ENCODE results near the gene PCDH15.

PCDH15 gene

DNA sequence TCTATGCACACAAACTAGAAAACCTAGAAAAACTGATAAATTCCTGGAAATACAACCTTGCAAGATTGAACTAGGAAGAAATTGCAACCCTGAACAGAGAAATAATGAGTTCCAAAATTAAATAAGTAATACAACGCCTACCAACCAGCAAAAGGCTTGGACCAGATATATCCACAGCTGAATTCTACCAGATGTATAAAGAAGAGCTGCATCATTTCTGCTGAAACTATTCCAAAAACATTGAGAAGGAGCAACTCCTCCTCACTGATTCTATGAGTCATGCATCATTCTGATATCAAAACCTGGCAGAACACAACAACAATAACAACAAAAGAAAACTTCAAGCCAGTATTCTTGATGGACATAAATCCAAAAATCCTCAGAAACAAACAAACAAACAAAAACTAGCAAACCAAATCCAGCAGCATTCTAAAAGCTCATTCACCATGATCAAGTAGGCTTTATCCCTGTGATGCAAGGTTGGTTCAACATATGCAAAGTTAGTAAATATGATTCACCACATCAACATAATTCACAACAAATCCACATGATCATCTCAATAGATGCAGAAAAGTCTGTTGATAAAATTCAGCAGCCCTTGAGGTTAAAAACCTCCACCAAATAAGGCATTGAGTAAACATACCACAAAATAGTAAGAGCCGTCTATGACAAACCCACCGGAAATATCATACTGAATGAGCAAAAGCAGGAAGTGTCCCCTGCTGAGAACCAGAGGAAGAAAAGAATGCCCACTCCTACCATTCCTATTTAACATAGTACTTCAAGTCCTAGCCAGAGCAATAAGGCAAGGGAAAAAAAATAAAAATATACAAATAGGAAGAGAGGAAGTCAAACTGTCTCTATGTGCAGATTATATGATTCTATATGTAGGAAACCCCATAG is 98.2 kb downstream of the PCDH15 start:
- no peak for DNase-seq

DNA sequence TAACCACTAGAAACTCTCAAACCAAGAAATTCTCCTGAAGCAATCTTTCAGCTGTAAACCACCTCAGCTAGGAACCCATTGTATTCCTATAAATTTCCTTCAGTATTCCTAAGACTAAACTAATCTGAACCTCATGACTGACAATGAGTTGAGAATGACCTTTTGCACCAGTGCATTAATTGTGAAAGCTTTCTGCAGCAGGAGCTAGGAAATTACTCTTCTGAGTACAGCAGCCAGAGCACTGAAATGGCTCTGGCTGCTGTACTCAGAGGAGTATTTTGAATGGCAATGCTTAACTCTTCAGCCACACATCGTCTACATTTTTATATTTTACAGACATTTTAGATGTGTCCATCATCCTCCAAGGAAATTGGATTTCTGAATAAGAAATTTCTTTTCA is 109.7 kb downstream of the PCDH15 start:
- no peak for DNase-seq

DNA sequence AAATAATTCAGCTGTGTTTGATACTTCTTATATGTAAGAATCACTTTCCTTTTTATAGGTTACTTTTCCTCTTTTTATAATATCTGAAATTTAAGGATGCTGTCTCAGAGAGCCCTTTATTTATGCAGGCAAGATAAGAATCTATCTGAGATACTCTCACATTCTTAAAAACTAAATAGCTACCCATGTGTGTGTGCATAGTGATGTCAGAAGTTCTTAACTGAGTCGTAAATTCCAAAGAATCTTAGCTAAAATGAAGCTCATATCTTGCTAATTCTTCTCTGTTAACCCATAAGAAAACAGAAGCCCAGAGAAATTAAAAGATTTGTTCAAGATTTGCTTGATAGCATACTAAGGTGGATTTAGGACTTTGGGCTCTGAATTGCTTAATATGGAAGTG is 118.5 kb downstream of the PCDH15 start:
- no peak for DNase-seq

DNA sequence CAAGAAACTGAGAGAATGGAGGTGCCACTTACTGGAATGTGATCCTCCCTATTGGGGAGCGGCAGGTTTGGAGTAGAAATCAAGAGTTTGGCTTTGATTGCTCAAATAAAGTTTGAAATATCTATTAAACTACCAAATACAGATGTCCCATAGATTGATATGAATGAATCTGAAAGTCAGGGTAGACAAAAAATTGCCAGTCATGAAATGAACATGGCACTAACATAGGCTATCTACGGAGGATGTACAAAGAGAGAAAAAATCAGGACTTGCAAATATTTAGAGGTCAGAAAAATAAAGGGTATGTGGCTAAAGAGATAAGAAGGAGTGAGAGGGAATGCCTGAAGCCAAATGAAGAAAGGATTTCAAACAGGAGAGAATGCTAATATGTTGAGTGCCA is 119.9 kb downstream of the PCDH15 start:
- no peak for DNase-seq

DNA sequence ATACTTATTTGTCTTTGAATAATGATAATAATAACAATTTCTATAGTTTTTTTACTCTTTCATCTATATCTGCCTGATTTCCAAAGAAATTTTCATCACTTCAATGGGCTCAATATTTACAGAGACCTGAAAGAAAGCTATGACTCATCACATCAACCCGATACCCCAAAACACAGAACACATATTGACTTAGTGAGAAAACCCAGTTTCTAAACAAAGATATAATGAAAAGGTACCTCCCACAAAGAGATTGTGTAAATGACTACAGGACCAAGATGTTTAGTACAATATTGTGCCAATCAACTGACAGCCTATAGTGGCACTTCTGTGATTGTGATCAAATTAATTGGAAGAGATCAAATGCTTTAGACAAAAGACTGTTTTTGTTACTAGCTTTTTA is 133.9 kb downstream of the PCDH15 start:
- no peak for DNase-seq

DNA sequence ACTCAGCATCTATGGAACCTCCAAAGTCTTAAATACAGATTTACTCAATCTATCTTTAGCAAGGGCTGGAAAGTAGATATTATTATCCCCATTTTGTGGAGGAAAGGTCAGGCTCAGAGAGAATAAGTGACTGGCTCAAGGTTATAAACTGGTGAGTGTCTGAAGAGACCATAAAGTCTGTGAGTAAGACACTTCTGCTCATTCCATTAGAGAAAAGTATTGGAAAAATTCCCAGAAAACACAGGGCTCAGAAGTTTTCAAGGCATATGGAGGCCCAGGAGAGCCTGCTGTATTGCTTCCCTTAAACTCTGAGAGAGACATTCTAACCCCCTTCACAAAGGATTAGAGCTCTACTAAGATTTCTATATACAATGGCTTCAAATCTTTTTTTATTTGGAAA is 134.8 kb downstream of the PCDH15 start:
- no peak for DNase-seq

DNA sequence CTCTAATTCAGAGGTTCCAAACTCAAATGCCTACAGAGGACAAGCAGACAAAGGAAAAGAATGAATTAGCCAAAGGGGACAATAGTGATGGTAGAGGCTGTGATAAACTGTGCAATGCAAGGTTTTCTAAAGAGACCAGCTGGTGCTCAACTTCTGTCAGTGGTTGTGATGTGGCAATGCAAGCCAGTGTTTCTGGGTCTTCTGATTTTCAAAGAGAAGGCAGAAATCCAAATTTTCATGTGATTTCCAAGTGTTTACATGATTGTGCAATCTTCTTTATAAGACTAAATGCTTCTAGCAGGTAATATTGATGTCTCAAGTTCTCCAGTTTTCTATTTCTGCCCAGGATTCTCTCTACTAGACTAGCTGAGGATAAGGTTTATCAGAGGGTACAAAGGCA is 135.9 kb downstream of the PCDH15 start:
- no peak for DNase-seq

DNA sequence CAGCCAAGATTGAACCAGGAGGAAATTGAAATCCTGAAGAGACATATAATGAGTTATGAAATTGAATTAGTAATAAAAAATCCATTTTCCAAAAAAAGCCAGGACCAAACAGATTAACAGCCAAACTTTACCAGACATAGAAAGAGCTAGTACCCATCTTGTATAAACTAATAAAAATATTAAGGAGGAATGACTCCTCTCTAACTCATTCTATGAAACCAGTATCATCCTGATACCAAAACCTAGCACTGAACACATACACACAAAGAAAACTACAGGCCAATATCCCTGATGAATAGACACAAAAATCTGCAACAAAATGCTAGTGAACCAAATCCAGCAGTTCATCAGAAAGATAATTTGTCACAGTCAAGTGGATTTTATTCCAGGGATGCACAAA is 140.6 kb downstream of the PCDH15 start:
- DNase-seq: no peak

DNA sequence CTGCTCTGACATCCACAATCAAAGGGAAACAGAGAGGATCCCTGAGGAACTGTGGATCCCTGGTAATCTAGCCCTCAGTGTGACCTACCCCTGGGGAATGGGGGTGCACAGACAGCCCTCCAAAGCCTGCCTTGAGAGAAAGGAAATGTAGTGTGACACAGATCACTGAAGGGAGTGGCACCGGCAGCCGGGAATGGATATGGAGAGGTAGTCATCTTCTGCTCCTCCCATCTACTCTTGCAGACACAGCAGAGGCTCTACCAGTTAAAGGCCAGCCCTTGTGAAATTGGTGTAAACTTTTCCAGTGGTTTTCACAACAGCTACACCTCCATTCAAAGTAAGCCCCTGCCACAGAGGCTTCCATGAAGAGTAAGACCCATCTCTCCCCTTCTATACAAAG is 144.4 kb downstream of the PCDH15 start:
- DNase-seq: no peak

DNA sequence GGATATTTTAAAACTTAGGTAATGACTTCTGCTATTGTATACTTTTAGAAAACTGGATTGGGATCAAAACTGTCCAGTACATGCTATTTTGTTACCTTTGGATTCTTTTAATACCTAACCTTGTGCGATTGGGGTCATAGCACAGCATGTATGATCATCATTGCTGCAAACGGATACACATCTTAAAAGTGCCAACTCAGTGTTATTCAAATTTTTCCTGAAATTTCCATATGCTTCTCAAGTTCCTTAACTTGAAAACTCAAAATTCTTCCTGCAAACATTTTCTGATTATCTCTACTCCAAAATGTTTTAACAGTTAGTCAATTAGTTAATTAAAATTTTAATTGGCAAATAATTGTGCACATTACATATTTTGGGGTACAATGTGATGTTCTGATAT is 147.5 kb downstream of the PCDH15 start:
- no peak for DNase-seq

DNA sequence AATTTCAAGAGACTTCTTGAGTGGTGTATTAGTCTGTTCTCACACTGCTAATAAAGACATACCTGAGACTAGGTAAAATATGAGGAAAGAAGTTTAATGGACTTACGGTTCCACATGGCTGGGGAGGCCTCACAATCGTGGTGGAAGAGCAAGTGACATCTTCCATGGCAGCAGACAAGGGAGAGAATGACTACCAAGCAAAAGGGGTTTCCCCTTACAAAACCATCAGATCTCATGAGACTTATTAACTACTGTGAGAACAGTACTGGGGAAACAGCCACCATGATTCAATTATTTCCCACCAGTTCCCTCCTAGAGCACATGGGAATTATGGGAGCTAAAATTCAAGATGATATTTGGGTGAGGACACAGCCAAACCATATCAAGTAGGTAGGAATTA is 150.5 kb downstream of the PCDH15 start:
- no peak for DNase-seq

DNA sequence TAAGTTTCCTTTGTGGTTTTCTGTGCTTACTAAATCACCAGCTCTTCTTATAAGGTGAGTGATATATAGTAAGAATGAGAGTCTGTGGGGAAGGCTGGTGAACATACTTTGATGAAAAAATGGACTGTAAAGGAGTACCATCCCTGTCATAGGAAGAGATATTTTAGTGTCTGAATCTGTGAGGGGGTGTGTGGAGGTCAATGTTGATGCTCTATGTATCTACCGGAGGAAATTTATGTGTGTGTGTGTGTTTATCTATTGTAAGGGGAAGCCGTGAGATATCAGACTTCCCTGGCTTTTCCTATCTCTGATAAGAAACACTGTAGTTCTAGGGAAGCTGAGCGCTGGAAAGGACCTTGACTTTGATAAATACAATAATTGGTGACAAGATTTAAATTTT is 179.0 kb downstream of the PCDH15 start:
- no peak for DNase-seq

DNA sequence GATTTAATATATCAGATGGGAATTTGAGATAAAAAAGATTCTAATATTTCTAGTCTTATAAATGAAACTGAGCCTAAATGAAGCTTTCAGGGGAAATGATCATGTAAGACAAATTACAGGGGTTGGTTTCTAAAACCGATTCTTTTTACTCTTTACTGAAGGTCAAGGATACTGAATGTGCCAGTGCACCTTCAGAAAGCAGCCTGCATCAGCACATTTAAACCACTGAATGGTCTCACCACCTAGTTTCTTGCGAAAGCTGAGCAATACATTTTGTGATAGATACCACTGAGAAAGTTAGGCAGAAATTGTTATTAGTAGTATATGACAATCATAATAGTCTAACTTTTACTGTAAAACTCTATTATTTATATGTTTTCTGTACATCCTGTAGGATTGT is 180.7 kb downstream of the PCDH15 start:
- DNase-seq: no peak

DNA sequence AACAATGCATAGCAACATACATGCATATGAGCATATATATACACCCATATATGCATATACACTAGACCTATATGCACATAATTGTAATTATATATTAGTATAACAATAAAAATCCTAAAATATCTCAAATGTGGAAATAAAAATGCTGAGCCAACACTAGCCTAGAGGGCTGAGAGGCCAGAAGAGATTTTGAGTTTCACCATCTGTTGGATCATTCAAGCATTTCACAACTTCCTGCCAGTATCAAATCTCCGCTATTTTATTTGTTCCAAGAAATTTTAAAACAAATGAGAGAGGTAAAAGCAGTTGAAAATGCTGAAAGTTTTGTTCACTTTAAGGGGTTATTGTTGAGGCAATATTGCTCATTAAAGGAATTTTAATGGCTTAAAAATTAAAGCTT is 187.0 kb downstream of the PCDH15 start:
- DNase-seq: no peak

DNA sequence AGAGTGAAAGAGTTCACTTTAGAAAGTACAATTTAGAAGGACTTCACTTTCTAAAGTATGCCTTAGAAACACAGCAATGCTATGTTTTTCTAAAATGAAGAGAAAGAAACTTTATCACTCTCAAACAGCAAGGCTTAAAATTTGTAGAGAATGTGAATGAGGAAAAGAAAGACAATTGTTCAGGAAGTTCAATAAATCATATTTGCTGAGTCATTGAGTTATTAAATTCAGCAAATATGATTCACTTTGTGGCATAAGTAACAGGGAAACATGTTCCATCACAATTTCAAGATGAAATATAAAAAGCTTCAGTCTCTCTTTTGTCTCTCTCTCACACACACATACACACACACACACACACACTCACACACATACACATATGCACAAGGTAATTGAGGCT is 187.9 kb downstream of the PCDH15 start:
- DNase-seq: no peak

DNA sequence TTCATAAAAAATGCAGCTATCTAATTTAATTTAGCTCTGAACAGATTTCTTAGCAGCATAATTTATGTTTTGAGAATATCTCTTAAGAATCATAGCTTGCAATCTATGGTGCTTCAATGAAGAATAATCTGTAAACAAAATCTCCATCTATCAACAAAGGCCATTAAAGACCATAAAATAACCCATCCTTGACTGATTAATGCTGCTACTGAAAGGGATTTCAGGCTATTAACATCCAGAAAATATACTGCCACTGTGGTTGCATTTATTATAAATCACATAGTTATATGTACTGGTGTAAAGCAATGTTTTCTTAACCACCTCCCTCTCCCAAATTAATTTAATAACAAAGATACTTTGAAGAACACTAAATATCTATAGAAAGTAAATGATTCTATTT is 191.6 kb downstream of the PCDH15 start:
- no peak for DNase-seq

DNA sequence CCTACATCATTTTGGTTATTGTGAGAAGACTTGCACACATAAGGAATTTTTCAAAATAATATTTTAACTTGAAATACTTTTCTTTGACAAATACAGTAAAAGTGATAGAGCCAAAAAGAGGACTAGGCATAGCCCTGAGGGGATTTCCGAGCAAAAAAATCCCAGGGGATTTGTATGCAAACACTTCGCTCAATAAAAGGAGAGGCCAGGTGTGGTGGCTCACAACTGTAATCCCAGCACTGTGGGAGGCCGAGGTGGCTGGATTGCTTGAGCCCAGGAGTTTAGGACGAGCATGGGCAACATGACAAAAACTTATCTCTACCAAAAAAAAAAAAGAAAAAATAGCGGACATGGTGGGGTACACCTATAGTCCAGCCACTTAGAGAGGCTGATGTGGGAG is 193.0 kb downstream of the PCDH15 start:
- DNase-seq: no peak

DNA sequence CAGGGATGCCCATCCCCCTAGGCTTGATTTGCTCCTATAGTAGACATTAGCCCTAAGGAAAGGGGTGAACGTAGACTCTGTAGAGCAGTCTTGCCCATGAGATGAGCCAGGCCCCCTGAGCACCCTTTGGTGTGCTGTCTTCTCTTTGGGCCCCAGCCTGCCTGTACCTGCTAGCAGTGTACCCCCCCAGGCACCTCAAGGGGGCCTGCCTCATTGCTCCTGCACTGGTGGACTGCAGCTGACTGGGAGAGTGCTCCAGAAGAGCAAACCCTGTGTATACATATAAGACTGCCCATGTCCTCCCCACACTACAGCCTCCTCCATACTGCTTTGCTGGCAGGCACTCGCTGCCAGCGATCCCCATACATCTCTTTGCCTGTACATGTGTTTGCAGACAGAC is 206.7 kb downstream of the PCDH15 start:
- DNase-seq: no peak

DNA sequence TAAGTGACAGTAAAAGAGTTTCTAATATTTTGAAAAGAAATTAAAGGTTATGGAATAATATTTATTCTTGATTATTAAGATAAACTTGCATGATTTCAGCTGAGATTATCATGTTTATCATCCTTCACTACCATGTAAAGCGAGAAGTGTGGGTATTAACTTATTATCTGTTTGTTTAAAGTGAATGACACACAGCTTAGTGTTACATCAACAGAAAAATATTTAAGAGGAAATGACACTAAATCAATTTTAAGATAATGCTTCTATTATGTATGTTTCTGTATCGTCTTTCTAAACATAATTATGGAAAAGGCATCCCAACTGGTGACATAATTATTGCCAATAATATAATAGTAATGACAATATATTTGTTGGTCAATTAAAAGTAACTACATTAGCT is 213.1 kb downstream of the PCDH15 start:
- DNase-seq: no peak

DNA sequence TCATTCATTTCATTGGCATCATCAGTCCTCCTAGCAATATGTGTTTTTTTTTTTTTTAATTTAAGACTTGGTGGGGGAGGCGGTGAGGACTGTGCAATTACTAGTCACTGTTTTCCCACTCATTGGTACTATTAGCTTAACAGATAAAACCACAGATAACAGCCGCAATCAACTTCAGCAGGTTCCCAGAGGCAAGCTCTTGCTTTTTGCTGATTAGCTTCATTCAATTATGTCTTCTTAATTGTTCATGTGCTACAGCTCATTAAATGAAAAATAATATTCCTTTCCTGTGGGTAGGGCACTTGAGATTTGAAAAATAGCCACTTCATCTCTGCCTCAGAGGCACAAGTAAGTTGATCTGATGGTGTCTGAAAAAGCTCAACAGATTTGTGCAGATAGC is 215.5 kb downstream of the PCDH15 start:
- DNase-seq: no peak

DNA sequence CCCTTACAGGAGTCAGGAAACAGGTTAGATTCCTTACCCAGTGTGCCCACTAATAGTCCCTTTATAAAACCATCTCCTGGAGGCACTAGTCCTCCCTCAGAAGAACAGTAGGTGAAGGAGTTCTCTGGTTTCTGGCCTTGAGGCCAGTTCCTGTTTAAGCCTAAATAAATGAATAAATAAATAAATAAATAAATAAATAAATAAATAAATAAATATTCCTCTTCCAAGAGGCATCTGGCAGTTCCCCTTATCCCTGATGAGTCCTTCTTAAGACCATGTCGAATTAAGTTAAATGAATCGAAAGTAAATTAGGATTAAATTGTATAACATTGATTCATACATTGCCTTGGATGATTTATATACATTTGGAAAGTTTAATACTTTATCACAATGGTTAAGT is 223.3 kb downstream of the PCDH15 start:
- no peak for DNase-seq

DNA sequence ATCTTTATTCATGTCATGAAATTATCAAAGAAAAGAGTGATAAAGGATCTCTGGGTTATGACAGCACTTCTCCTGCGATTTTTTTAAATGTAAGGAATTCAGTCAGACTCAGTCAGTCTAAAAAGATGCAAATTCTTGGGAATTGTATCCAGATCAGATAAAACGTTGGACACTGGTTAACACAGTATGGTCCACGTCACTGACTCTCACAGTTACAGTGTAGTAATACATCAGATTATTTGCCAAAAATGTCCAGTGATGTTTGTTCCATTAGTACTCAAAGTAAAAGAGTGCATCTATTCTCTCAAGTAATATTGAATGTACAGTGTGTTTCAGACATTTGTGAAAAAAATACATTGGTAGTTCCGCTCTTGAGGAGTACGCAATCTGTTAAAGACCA is 224.5 kb downstream of the PCDH15 start:
- DNase-seq: no peak

DNA sequence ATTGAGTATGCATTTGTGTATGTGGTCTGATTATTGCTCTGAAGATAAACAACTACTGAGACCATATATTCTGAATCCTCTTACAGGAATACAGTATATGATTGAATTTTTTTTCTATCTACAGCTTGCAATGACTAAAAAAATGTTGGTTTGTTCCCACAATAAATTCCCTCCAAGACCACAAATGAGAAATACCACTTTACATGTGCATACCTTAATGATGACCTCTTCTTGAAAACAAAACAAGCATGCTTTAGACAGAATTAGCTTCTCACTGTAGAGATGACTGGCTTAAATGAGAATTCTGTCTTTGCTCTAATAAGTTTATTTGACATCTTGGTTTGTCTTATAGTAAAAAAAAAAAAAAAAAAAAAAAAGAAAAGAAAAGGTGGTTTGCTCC is 241.5 kb downstream of the PCDH15 start:
- DNase-seq: no peak

DNA sequence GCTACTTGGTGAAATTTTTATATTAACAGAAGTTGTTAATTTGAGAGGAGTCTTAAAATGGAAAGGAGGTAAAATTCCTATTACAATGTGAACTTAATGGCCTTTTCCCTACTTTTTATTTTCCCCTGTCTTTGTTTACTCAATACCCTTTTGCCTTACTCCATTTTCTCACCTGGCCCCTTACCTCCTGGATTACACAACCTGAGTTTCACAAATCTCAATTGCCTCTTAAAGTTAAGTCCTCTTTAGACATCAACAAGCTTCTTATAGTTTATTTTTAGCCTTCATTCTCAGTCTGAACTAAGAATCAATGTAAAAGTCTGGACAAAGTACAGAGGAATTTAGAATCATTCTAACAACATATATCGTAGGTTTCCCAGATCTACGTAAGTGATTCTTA is 247.0 kb downstream of the PCDH15 start:
- DNase-seq: no peak

DNA sequence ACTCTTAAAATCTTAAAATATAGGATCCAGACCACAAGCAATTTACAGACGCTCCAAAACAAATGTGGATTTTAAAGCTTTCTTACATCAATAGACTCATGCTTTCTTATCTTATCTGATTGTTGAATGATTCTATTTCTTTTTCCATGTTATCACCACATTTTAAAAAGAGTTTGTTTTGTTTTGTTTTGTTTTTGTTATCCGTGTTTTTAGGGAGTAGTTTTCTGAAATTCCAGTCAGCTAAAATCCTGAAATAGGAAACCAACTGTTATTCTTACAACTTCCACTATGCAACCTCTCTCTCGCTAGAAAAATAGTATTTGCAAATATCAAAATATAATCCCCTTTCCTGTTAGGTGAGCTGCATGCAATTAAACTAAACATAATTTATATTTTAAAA is 251.0 kb downstream of the PCDH15 start:
- no peak for DNase-seq
